OCI-LY7 (cell line): ENCODE measurements around the gene AGMAT.

Experiments
- EZH2phosphoT487 ChIP-seq: fragments of 200-600 bp; sonication (generic); IDR thresholded peaks from 2 replicates; pipeline ENCODE4 v1.6.1; 2018; ENCODE audit warnings: low read depth, borderline replicate concordance, mild to moderate bottlenecking, mixed run types, antibody characterized with exemption, low read length, moderate library complexity, mixed read lengths
- TF ChIP-seq, protein P1 (sequence below): fragments of 200-600 bp; sonication (generic); conservative IDR thresholded peaks from 2 replicates; pipeline ENCODE4 v1.5.1; 2014; ENCODE audit warnings: mild to moderate bottlenecking, antibody characterized with exemption, low read length, moderate library complexity, mixed read lengths

DNA sequence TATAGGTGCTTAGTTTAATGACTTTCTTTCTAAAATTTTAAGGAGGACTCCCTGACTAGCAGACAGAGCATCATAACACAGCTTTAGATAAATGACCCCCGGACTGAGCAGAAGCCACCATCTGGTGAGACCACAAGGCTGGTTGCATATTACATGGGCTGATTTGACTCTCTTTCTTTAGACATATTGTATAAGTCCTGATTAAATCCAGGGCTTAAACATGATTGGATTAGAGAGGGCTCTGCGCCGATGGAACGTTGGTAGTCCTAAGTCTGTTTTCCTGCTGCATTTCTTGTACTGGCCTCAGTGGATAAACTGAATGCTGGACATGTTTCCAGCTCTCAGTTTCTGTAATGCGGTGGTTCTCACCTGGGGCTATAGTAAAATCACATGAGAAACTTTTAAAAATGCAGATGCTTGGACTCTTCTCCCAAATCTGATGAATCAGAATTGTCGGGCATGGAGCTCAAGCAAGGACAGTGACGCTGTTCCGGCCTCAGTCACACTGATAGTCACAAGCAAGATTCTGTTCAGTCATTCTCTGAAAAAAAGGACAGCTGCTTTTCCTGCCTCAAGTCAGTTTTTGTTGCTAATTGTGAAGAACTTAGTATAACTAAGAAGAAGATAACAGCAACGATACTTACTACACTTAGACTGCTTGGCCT lies 49.0 kb upstream of the AGMAT start:
- TF ChIP-seq, protein P1, sequence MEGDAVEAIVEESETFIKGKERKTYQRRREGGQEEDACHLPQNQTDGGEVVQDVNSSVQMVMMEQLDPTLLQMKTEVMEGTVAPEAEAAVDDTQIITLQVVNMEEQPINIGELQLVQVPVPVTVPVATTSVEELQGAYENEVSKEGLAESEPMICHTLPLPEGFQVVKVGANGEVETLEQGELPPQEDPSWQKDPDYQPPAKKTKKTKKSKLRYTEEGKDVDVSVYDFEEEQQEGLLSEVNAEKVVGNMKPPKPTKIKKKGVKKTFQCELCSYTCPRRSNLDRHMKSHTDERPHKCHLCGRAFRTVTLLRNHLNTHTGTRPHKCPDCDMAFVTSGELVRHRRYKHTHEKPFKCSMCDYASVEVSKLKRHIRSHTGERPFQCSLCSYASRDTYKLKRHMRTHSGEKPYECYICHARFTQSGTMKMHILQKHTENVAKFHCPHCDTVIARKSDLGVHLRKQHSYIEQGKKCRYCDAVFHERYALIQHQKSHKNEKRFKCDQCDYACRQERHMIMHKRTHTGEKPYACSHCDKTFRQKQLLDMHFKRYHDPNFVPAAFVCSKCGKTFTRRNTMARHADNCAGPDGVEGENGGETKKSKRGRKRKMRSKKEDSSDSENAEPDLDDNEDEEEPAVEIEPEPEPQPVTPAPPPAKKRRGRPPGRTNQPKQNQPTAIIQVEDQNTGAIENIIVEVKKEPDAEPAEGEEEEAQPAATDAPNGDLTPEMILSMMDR: no peak
- TF ChIP-seq EZH2phosphoT487: no peak
